ENCODE results near the gene BBS5.

Gene BBS5

DNA sequence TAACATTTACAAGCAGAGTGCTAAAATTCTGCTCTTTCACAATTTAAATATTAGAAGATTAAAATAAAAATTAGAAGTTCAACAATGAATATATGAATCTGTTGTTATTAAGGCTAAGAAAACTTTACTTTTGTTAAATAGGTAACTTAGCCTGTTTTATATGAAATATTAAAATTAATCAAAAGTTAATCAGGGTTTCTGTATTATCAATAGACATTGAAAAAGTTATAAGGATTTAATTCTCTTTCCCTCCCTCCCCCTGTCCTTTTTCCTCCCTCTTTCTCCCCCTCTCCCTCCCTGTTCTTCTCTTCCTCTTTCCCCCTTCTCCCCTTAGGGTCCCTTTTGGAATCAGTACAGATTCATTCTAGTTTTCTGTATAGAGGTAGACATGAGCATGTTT, 12.1 kb downstream of the BBS5 start (continued):
- no peak for TF ChIP-seq ZNF202 (tag by site-specific recombination; IDR thresholded peaks at IDR 0.05; ENCODE audit: borderline replicate concordance)
- no peak for TF ChIP-seq ZNF658 (tag by site-specific recombination; IDR thresholded peaks at IDR 0.05)
- TF ChIP-seq ZNF548 (tag by site-specific recombination; IDR thresholded peaks at IDR 0.05), result no peak
- no peak for TF ChIP-seq ZFP41 (tag by site-specific recombination; IDR thresholded peaks at IDR 0.05; ENCODE audit: borderline replicate concordance)
- TF ChIP-seq, protein P1, sequence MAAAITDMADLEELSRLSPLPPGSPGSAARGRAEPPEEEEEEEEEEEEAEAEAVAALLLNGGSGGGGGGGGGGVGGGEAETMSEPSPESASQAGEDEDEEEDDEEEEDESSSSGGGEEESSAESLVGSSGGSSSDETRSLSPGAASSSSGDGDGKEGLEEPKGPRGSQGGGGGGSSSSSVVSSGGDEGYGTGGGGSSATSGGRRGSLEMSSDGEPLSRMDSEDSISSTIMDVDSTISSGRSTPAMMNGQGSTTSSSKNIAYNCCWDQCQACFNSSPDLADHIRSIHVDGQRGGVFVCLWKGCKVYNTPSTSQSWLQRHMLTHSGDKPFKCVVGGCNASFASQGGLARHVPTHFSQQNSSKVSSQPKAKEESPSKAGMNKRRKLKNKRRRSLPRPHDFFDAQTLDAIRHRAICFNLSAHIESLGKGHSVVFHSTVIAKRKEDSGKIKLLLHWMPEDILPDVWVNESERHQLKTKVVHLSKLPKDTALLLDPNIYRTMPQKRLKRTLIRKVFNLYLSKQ (tag by site-specific recombination; IDR thresholded peaks at IDR 0.05; ENCODE audit: borderline replicate concordance), result no peak
- no peak for TF ChIP-seq ZNF510 (tag by site-specific recombination; IDR thresholded peaks at IDR 0.05; ENCODE audit: insufficient replicate concordance)
- no peak for TF ChIP-seq ZNF24 (tag by site-specific recombination; IDR thresholded peaks at IDR 0.05)
- TF ChIP-seq, protein P2, sequence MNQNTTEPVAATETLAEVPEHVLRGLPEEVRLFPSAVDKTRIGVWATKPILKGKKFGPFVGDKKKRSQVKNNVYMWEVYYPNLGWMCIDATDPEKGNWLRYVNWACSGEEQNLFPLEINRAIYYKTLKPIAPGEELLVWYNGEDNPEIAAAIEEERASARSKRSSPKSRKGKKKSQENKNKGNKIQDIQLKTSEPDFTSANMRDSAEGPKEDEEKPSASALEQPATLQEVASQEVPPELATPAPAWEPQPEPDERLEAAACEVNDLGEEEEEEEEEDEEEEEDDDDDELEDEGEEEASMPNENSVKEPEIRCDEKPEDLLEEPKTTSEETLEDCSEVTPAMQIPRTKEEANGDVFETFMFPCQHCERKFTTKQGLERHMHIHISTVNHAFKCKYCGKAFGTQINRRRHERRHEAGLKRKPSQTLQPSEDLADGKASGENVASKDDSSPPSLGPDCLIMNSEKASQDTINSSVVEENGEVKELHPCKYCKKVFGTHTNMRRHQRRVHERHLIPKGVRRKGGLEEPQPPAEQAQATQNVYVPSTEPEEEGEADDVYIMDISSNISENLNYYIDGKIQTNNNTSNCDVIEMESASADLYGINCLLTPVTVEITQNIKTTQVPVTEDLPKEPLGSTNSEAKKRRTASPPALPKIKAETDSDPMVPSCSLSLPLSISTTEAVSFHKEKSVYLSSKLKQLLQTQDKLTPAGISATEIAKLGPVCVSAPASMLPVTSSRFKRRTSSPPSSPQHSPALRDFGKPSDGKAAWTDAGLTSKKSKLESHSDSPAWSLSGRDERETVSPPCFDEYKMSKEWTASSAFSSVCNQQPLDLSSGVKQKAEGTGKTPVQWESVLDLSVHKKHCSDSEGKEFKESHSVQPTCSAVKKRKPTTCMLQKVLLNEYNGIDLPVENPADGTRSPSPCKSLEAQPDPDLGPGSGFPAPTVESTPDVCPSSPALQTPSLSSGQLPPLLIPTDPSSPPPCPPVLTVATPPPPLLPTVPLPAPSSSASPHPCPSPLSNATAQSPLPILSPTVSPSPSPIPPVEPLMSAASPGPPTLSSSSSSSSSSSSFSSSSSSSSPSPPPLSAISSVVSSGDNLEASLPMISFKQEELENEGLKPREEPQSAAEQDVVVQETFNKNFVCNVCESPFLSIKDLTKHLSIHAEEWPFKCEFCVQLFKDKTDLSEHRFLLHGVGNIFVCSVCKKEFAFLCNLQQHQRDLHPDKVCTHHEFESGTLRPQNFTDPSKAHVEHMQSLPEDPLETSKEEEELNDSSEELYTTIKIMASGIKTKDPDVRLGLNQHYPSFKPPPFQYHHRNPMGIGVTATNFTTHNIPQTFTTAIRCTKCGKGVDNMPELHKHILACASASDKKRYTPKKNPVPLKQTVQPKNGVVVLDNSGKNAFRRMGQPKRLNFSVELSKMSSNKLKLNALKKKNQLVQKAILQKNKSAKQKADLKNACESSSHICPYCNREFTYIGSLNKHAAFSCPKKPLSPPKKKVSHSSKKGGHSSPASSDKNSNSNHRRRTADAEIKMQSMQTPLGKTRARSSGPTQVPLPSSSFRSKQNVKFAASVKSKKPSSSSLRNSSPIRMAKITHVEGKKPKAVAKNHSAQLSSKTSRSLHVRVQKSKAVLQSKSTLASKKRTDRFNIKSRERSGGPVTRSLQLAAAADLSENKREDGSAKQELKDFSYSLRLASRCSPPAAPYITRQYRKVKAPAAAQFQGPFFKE (tag by site-specific recombination; IDR thresholded peaks at IDR 0.05; ENCODE audit: borderline replicate concordance), result no peak
- TF ChIP-seq GLI2 (tag by site-specific recombination; IDR thresholded peaks at IDR 0.05; ENCODE audit: borderline replicate concordance, low read depth), result no peak

DNA sequence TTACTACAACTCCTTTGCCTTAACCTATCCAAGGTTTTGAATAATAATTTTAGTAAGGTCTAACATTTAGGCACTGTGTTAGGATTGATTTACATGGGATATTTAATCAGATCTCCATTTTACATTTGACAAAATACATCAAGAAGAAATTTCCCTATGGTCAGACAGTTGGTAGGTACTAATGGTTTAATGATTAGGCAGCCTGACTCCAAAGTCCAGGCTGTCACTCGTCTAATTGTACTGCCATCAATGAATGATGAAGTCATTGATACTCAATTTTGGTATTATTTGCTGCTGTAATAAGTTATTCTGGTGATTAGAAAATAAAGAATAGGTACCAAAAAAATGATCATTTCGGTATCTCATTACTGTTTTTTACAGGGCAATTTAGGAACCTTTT, 14.1 kb downstream of the BBS5 start:
- Histone ChIP-seq H3K9me3 (ENCODE audit: control insufficient read depth, insufficient read depth, low read depth, low read length) (no peaks in the 10 kb centered on the region), H3K4me3 (ENCODE audit: low read depth, low read length) (no peak overlapping the region), H3K36me3 (ENCODE audit: control insufficient read depth in 2 of 2, insufficient read depth in 1 of 2, low read length in 2 of 2) (peaks cover 9 to 11% of the 10 kb centered on the region in 2 experiments), H3K4me1 (ENCODE audit: control insufficient read depth, insufficient read depth, low read length) (no peaks in the 10 kb centered on the region), H3K27ac (ENCODE audit: extremely low read depth, low read depth, low read length) (no peak overlapping the region)
- POLR2A ChIA-PET, result no interaction called here
- no peak for TF ChIP-seq REST (tag by site-specific recombination; IDR thresholded peaks at IDR 0.05)
- no peak for TF ChIP-seq ZNF654 (tag by site-specific recombination; IDR thresholded peaks at IDR 0.05; ENCODE audit: low read depth)
- no peak for TF ChIP-seq ZNF677 (tag by site-specific recombination; IDR thresholded peaks at IDR 0.05)
- no peak for TF ChIP-seq ZSCAN4 (tag by site-specific recombination; IDR thresholded peaks at IDR 0.05)
- CTCF ChIA-PET, result interaction anchor here (0.6 to 2.1 kb wide), 2 partner anchors 14 to 320 kb away, joined by 7 to 9 read pairs; partner anchors contain the start of gene BBS5
